ENCODE measurements around the gene PAQR9. TPM values are rescaled to one million over a fixed set of nuclear protein-coding genes. Genes with fewer than 3 reads are reported as not detected.

The PAQR9 gene
- total RNA-seq, 1 donor = not detected

DNA sequence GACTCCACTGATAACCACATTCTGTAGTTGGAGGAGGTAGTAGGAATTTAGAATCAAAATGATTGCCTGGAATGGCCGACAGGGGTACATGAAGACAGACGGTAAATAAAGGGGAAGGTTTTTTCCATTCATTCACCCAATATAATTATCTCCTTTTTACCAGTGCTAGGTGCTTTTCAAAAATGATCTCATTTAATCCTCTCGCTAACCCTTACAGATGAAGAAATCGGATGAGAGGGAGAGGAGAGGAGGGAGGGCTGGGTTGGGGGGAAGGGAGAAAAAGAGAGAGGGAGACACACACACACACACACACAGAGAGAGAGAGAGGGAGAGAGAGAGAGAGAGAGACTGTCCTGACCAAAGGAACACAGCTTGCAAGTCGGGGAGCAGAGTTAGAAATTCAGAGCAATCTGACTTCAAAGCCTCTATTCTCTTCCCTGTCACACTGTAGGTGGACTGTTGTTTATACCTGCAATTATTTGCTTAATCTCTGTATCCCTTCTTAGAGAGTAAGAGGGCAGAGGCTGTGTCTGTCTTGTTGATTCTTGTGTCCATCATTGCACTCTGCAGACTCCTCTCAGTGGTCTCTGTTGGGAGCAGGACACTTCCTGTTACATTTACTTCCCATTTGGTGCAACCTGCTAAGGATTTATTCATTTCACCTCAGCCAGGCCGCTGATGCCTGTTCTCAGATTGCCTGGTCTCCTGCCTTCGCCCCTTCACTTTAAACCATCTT lies 18.7 kb upstream of the PAQR9 start:
- no peak for DNase-seq (ENCODE audit: insufficient read length, low spot score, missing footprints)
- no peak overlapping the region for H3K4me2 ChIP-seq (ENCODE audit: insufficient read depth, low read length)
- H4K20me1 ChIP-seq (ENCODE audit: insufficient read depth, low read length) = no peaks in the 10 kb centered on the region
- H3K4me3 ChIP-seq (ENCODE audit: insufficient read depth, low read length) = no peak overlapping the region
- TF ChIP-seq, protein P1, sequence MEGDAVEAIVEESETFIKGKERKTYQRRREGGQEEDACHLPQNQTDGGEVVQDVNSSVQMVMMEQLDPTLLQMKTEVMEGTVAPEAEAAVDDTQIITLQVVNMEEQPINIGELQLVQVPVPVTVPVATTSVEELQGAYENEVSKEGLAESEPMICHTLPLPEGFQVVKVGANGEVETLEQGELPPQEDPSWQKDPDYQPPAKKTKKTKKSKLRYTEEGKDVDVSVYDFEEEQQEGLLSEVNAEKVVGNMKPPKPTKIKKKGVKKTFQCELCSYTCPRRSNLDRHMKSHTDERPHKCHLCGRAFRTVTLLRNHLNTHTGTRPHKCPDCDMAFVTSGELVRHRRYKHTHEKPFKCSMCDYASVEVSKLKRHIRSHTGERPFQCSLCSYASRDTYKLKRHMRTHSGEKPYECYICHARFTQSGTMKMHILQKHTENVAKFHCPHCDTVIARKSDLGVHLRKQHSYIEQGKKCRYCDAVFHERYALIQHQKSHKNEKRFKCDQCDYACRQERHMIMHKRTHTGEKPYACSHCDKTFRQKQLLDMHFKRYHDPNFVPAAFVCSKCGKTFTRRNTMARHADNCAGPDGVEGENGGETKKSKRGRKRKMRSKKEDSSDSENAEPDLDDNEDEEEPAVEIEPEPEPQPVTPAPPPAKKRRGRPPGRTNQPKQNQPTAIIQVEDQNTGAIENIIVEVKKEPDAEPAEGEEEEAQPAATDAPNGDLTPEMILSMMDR (IDR thresholded peaks at IDR 0.05; ENCODE audit: extremely low read depth, low read depth, low read length) = no peak
- H3K27me3 ChIP-seq (ENCODE audit: insufficient read depth, low read length) = no peaks in the 10 kb centered on the region
- no peaks in the 10 kb centered on the region for H3K9me3 ChIP-seq (ENCODE audit: low read depth, low read length)
- H3K4me1 ChIP-seq (ENCODE audit: insufficient read depth, low read length) = peaks cover 4% of the 10 kb centered on the region
- no peaks in the 10 kb centered on the region for H3K79me2 ChIP-seq (ENCODE audit: insufficient read depth, low read length)
- no peak overlapping the region for H2AFZ ChIP-seq (ENCODE audit: low read length)
- H3K36me3 ChIP-seq (ENCODE audit: insufficient read depth, low read length) = no peaks in the 10 kb centered on the region
- H3K27ac ChIP-seq (ENCODE audit: low read depth, low read length) = no peak overlapping the region

DNA sequence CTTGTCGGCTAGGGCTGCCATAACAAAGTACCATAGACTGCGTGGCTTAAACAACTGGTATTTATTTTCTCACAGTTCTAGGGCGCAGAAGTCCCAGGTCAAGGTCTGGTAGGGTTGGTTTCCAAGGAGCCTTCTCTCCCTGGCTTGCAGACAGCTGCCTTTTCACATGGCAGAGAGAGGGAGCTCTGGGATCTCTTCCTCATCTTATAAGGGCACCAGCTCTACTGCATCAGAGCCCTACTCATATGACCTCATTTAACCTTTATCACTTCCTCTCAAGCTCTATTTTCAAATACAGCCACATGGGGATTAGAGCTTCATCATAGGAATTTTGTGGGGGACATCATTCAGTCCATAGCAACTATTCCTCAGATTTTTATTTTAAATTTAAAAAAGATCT lies 17.6 kb upstream of the PAQR9 start:
- TF ChIP-seq, protein P1 (IDR thresholded peaks at IDR 0.05; ENCODE audit: extremely low read depth, low read depth, low read length) = no peak

DNA sequence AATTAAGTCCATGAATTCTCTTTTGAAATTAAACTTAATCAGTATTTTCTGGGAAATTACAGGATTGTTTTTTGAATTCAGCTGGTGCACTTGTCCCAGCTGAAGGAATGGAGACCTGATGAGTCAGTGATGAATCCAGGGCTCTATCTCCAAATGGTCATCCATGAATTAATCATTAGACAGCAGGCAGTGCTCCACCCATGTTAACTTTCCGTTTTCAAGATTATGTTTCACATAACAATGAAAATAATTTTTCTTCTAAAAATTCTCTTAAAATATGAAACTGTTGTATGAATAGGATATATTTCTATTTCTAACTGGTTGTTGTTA lies 13.9 kb upstream of the PAQR9 start:
- Histone ChIP-seq H3K4me1 (ENCODE audit: insufficient read depth, low read length) (peaks cover 14% of the 10 kb centered on the region), H3K27me3 (ENCODE audit: insufficient read depth, low read length) (no peaks in the 10 kb centered on the region), H3K27ac (ENCODE audit: low read depth, low read length) (peak overlapping the region; percentile 18), H3K36me3 (ENCODE audit: insufficient read depth, low read length) (no peaks in the 10 kb centered on the region), H2AFZ (ENCODE audit: low read length) (no peak overlapping the region), H4K20me1 (ENCODE audit: insufficient read depth, low read length) (no peaks in the 10 kb centered on the region), H3K4me2 (ENCODE audit: insufficient read depth, low read length) (no peak overlapping the region), H3K9me3 (ENCODE audit: low read depth, low read length) (no peaks in the 10 kb centered on the region), H3K4me3 (ENCODE audit: insufficient read depth, low read length) (no peak overlapping the region), H3K79me2 (ENCODE audit: insufficient read depth, low read length) (no peaks in the 10 kb centered on the region)
- DNase-seq (ENCODE audit: insufficient read length, low spot score, missing footprints) = no peak
- TF ChIP-seq, protein P1 (IDR thresholded peaks at IDR 0.05; ENCODE audit: extremely low read depth, low read depth, low read length) = no peak

More for the DNA sequence above, 17.6 kb upstream of the PAQR9 start:
- Histone ChIP-seq H3K27ac (ENCODE audit: low read depth, low read length) (no peak overlapping the region), H3K79me2 (ENCODE audit: insufficient read depth, low read length) (no peaks in the 10 kb centered on the region), H3K4me3 (ENCODE audit: insufficient read depth, low read length) (no peak overlapping the region), H3K4me2 (ENCODE audit: insufficient read depth, low read length) (no peak overlapping the region), H3K27me3 (ENCODE audit: insufficient read depth, low read length) (no peaks in the 10 kb centered on the region), H3K9me3 (ENCODE audit: low read depth, low read length) (no peaks in the 10 kb centered on the region), H3K36me3 (ENCODE audit: insufficient read depth, low read length) (no peaks in the 10 kb centered on the region), H2AFZ (ENCODE audit: low read length) (no peak overlapping the region), H3K4me1 (ENCODE audit: insufficient read depth, low read length) (peaks cover 13% of the 10 kb centered on the region), H4K20me1 (ENCODE audit: insufficient read depth, low read length) (no peaks in the 10 kb centered on the region)
- no peak for DNase-seq (ENCODE audit: insufficient read length, low spot score, missing footprints)

DNA sequence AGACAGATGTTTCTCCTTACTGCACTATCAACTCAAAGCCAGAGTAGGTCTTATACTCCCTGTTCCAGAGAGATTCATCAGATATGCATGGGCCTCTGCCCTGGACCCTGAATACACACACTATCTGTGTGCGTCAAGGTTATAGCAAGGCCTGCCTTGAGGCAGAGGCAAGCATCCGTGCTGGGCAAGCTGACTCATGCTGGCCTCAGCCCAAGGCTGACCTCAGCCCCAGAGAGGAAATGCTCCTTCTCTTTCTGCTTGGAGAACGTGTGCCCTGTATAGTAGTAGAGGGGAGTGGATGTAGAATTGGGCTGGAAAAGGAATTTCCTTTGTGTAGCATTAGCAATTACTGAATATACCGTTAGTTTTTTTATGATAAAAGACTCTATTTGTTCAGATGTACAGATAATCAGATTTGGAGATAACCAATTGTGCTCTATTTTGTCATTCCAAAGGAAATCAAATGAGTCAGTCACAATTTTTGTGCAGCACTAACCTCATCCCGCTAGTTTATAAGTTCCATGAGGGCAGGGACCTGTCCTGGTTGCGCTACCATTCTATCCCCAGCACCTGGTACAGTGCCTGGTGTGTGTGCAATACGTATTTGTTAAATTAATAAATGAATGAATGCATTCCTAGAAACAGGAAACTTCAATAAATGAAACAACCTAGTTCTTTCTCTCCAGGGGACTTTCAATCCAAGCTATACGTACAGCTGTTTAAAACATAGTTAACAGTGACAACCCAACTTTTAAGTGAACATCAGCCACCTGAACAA lies 13.3 kb upstream of the PAQR9 start:
- no peaks in the 10 kb centered on the region for H4K20me1 ChIP-seq (ENCODE audit: insufficient read depth, low read length)
- no peaks in the 10 kb centered on the region for H3K79me2 ChIP-seq (ENCODE audit: insufficient read depth, low read length)
- H3K9me3 ChIP-seq (ENCODE audit: low read depth, low read length) = no peaks in the 10 kb centered on the region
- H3K27me3 ChIP-seq (ENCODE audit: insufficient read depth, low read length) = no peaks in the 10 kb centered on the region
- H3K36me3 ChIP-seq (ENCODE audit: insufficient read depth, low read length) = no peaks in the 10 kb centered on the region
- peak overlapping the region; percentile 17 for H3K4me2 ChIP-seq (ENCODE audit: insufficient read depth, low read length)
- peaks cover 14% of the 10 kb centered on the region for H3K4me1 ChIP-seq (ENCODE audit: insufficient read depth, low read length)
- H2AFZ ChIP-seq (ENCODE audit: low read length) = no peak overlapping the region
- TF ChIP-seq, protein P1 (IDR thresholded peaks at IDR 0.05; ENCODE audit: extremely low read depth, low read depth, low read length) = no peak
- DNase-seq (ENCODE audit: insufficient read length, low spot score, missing footprints) = peak; percentile 85
- H3K4me3 ChIP-seq (ENCODE audit: insufficient read depth, low read length) = no peak overlapping the region
- H3K27ac ChIP-seq (ENCODE audit: low read depth, low read length) = peak overlapping the region; percentile 18

Data from osteoblast (primary cell).